Sigmoid colon (tissue), 4 donors: ENCODE results near the gene PPP2R2B.

Experiments
- CTCF ChIP-seq, 4 experiments: fragments of 450-650 bp in 3 of 4; fragments of 200-600 bp in 1 of 4; IDR thresholded peaks; one replicate each; pipeline ENCODE4 v1.5.1; 2016 to 2019; ENCODE audit warnings: antibody characterized with exemption in 4 of 4, mild to moderate bottlenecking in 3 of 4, moderate library complexity in 2 of 4
- POLR2A ChIP-seq, 2 donors: fragments of 450-650 bp; IDR thresholded peaks; one replicate each; pipeline ENCODE4 v1.6.1; 2016; ENCODE audit warnings: antibody characterized with exemption in 2 of 2, mild to moderate bottlenecking in 2 of 2, moderate library complexity in 2 of 2
- POLR2AphosphoS5 ChIP-seq, 4 donors: sonication (generic); formaldehyde crosslinking; IDR thresholded peaks; one replicate each; pipeline ENCODE4 v1.6.1; 2017; ENCODE audit warnings: antibody characterized with exemption in 4 of 4

GRCh38 chr5:146788898-146789297 is 89.7 kb downstream of the PPP2R2B start:
- no peak for TF ChIP-seq CTCF (IDR thresholded peaks at IDR 0.05)
- no peak for TF ChIP-seq POLR2A (IDR thresholded peaks at IDR 0.05)
- no peak for TF ChIP-seq POLR2AphosphoS5 (IDR thresholded peaks at IDR 0.05)
